Panc1 (cell line): ENCODE data around the gene WDR73. TPM values are rescaled to one million over a fixed set of nuclear protein-coding genes. Genes with fewer than 3 reads are reported as not detected.

Experiments
- ATAC-seq: fragments of 200-7000 bp; cut with Tn5 transposase; 2 replicates; pipeline ENCODE4 v1.9.1; 2020; ENCODE audit warnings: mild to moderate bottlenecking, moderate library complexity
- BruUV-seq: library from RNA; stranded (reverse); fragments of 400-500 nt; replicated peaks from 2 replicates; lab custom pipeline; 2021; lab: Mats Ljungman, UMichigan
- CTCF ChIA-PET: fragments of 300-600 bp; sonication (Branson Sonifier 250); formaldehyde crosslinking; loops from one replicate; lab custom pipeline; 2022; ENCODE audit warnings: antibody characterized with exemption; lab: Charles Lee
- POLR2A ChIA-PET: fragments of 300-600 bp; sonication (Branson Sonifier 250); formaldehyde crosslinking; loops from one replicate; lab custom pipeline; 2022; ENCODE audit warnings: antibody characterized with exemption; lab: Charles Lee
- DNase-seq: peaks from one replicate; pipeline ENCODE4 v3.0.0-alpha.2; 2010; ENCODE audit warnings: low read depth, low spot score
- H3K27ac ChIP-seq: 2 replicates; pipeline ENCODE4 v1.5.1; 2011; ENCODE audit warnings: mild to moderate bottlenecking, low read length, inconsistent platforms
- H3K27me3 ChIP-seq: fragments of 200-500 bp; sonication (Bioruptor generic); 2 replicates; pipeline ENCODE4 v1.6.0; 2014; ENCODE audit warnings: low read length, inconsistent platforms; ENCODE audit not compliant: control insufficient read depth, insufficient read depth
- H3K36me3 ChIP-seq: fragments of 200-500 bp; sonication (Bioruptor generic); 2 replicates; pipeline ENCODE4 v1.5.1; 2014; ENCODE audit warnings: inconsistent platforms, mild to moderate bottlenecking, low read length, moderate library complexity; ENCODE audit not compliant: control insufficient read depth, insufficient read depth
- H3K4me1 ChIP-seq: 2 replicates; pipeline ENCODE4 v1.5.1; 2011; ENCODE audit warnings: inconsistent platforms, mild to moderate bottlenecking, low read length, moderate library complexity; ENCODE audit not compliant: control insufficient read depth, insufficient read depth
- H3K4me3 ChIP-seq, 2 experiments: 2 replicates each; pipeline ENCODE4 v1.5.1; 2011 to 2012; ENCODE audit warnings: low read depth in 2 of 2, low read length in 2 of 2, mild to moderate bottlenecking in 2 of 2, inconsistent platforms in 1 of 2, moderate library complexity in 1 of 2
- H3K9me3 ChIP-seq: fragments of 200-500 bp; sonication (Bioruptor generic); 2 replicates; pipeline ENCODE4 v1.5.1; 2014; ENCODE audit warnings: low read depth, mild to moderate bottlenecking, inconsistent platforms, low read length, moderate library complexity; ENCODE audit not compliant: control insufficient read depth, insufficient read depth
- POLR2AphosphoS5 ChIP-seq: IDR thresholded peaks from 2 replicates; pipeline ENCODE4 v1.6.1; 2012; ENCODE audit warnings: mild to moderate bottlenecking, low read depth, low read length, moderate library complexity
- SIN3A ChIP-seq: IDR thresholded peaks from 2 replicates; pipeline ENCODE4 v1.6.1; 2012; ENCODE audit warnings: low read depth, mild to moderate bottlenecking, low read length, moderate library complexity, borderline replicate concordance; ENCODE audit not compliant: insufficient read depth
- TCF7L2 ChIP-seq: IDR thresholded peaks from 2 replicates; pipeline ENCODE4 v1.6.1; 2011; ENCODE audit warnings: mild to moderate bottlenecking, low read depth, low read length, inconsistent platforms
- in situ Hi-C: cut with HindIII; loops from 2 replicates; pipeline ENCODE4 v1.10.0; 2016; ENCODE audit warnings: low sequenced_read_pairs, low pct_unique_long_range_greater_than_20kb
- intact Hi-C: fragments of 100-400 bp; cut with micrococcal nuclease; formaldehyde crosslinking; loops from one replicate; pipeline ENCODE4 v1.10.0; 2022; ENCODE audit not compliant: unreplicated experiment
- total RNA-seq: library from RNA; stranded (reverse); gene quantifications from one replicate; pipeline ENCODE4 v1.2.1, GENCODE V29; 2021; ENCODE audit not compliant: unreplicated experiment
- TF ChIP-seq, protein P1 (sequence below), 2 experiments: IDR thresholded peaks; 2 replicates each; pipeline ENCODE4 v1.6.1; 2011 to 2012; ENCODE audit warnings: low read depth in 2 of 2, control low read depth in 1 of 2, low read length in 1 of 2, mild to moderate bottlenecking in 1 of 2, moderate library complexity in 1 of 2; ENCODE audit not compliant: insufficient read depth in 1 of 2
- TF ChIP-seq, protein P2 (sequence below): fragments of 450-650 bp; IDR thresholded peaks from 2 replicates; pipeline ENCODE4 v1.5.1; 2017; ENCODE audit warnings: mild to moderate bottlenecking

The WDR73 gene
- total RNA-seq, 1 experiment from 2014 or later = 39.0 TPM

DNA sequence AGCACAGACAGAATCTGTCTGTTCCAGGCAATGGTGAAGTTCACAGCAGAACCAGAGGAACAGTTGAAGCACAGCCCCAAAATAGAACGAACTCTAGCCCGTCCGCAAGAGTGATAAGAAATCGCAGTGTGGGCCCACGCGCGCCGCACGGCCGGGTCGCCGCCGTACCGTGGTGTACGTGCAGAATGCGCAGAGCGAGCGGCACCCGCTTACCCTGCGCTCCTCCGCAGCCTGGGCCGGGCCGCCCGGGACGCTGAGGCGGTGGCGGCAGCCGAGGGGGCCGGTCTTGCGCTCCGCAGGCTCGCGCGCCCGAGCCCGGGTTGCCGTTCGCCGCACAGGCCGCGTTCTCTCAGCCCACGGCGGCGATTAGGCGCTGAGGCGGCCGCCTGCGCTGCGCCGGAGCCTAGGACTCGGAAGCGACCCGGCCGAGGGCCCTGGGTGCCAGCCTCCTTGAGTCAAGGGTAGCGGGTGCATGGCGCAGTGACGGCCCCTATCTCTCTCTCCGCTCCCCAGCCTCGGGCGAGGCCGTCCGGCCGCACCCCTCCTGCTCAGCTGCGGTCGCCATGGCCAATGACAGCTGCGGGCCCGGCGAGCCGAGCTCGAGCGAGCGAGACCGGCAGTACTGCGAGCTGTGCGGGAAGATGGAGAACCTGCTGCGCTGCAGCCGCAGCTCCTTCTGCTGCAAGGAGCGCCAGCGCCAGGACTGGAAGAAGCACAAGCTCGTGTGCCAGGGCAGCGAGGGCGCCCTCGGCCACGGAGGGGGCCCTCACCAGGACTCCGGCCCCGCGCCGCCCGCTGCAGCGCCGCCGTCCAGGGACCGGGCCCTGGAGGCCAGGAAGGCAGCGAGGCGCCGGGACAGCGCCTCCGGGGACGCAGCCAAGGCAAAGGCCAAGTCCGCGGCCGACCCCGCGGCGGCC, 20.5 kb downstream of the WDR73 start:
- in situ Hi-C loops = no loop called here
- TF ChIP-seq POLR2AphosphoS5 (no peak), SIN3A (0 out of 2 replicates have a peak, but pooled peaks have one; percentile 20)
- peak overlapping the region; percentile 81 to 92 for H3K4me3 ChIP-seq
- peak; percentile 75 for ATAC-seq
- ChIA-PET CTCF (interaction anchor here (0.6 kb wide), 1 partner anchor 98 kb away, joined by 4 read pairs; no protein-coding TSS in a partner anchor), POLR2A (interaction anchor here (0.5 kb wide), 1 partner anchor 16 kb away, joined by 6 read pairs; no protein-coding TSS in a partner anchor)
- no peaks in the 10 kb centered on the region for H3K9me3 ChIP-seq
- peaks cover 4% of the 10 kb centered on the region for H3K36me3 ChIP-seq
- H3K27ac ChIP-seq = peak overlapping the region; percentile 68
- BruUV-seq = no TSS peak
- intact Hi-C loops = no loop called here
- peaks cover 17% of the 10 kb centered on the region for H3K4me1 ChIP-seq
- DNase-seq = no peak
- no peaks in the 10 kb centered on the region for H3K27me3 ChIP-seq

DNA sequence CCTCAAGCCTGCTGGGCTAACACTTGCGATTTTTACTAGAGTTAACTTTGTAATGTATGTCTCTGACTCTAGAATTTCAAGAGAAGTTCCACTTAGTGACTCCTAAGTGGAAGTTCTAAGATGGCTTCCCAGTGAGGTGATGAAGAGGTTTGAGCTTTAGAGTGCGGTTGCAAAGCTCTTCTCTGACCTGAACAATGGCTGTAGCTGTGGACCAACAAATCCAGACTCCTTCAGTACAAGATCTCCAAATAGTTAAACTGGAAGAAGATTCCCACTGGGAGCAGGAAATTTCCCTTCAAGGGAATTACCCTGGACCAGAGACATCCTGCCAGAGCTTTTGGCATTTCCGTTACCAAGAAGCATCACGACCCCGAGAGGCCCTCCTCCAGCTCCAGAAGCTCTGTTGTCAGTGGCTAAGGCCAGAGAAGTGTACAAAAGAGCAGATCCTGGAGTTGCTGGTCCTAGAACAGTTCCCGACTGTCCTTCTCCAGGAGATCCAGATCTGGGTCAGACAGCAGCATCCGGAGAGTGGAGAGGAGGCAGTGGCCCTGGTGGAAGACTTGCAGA, 22.3 kb downstream of the WDR73 start:
- H3K27me3 ChIP-seq = no peaks in the 10 kb centered on the region
- intact Hi-C loops = no loop called here
- DNase-seq (no peak), ATAC-seq (no peak)
- ChIA-PET POLR2A (interaction anchor here (0.7 kb wide), 2 partner anchors 27 to 1581 kb away, joined by 3 read pairs; no protein-coding TSS in a partner anchor), CTCF (interaction anchor here (0.5 to 1.7 kb wide), 4 partner anchors 32 to 61 kb away, joined by 4 to 9 read pairs (median 4); no protein-coding TSS in a partner anchor)
- in situ Hi-C loops = no loop called here
- TSS peak; percentile 76 for BruUV-seq
- H3K4me3 ChIP-seq = peak overlapping the region; percentile 81 to 92
- no peak for TF ChIP-seq TCF7L2
- TF ChIP-seq, protein P1, sequence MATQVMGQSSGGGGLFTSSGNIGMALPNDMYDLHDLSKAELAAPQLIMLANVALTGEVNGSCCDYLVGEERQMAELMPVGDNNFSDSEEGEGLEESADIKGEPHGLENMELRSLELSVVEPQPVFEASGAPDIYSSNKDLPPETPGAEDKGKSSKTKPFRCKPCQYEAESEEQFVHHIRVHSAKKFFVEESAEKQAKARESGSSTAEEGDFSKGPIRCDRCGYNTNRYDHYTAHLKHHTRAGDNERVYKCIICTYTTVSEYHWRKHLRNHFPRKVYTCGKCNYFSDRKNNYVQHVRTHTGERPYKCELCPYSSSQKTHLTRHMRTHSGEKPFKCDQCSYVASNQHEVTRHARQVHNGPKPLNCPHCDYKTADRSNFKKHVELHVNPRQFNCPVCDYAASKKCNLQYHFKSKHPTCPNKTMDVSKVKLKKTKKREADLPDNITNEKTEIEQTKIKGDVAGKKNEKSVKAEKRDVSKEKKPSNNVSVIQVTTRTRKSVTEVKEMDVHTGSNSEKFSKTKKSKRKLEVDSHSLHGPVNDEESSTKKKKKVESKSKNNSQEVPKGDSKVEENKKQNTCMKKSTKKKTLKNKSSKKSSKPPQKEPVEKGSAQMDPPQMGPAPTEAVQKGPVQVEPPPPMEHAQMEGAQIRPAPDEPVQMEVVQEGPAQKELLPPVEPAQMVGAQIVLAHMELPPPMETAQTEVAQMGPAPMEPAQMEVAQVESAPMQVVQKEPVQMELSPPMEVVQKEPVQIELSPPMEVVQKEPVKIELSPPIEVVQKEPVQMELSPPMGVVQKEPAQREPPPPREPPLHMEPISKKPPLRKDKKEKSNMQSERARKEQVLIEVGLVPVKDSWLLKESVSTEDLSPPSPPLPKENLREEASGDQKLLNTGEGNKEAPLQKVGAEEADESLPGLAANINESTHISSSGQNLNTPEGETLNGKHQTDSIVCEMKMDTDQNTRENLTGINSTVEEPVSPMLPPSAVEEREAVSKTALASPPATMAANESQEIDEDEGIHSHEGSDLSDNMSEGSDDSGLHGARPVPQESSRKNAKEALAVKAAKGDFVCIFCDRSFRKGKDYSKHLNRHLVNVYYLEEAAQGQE (IDR thresholded peaks at IDR 0.05; ENCODE audit: insufficient read depth in 1 of 2, low read depth in 2 of 2, low read length in 1 of 2) = no peak
- TF ChIP-seq SIN3A = no peak
- TF ChIP-seq, protein P2, sequence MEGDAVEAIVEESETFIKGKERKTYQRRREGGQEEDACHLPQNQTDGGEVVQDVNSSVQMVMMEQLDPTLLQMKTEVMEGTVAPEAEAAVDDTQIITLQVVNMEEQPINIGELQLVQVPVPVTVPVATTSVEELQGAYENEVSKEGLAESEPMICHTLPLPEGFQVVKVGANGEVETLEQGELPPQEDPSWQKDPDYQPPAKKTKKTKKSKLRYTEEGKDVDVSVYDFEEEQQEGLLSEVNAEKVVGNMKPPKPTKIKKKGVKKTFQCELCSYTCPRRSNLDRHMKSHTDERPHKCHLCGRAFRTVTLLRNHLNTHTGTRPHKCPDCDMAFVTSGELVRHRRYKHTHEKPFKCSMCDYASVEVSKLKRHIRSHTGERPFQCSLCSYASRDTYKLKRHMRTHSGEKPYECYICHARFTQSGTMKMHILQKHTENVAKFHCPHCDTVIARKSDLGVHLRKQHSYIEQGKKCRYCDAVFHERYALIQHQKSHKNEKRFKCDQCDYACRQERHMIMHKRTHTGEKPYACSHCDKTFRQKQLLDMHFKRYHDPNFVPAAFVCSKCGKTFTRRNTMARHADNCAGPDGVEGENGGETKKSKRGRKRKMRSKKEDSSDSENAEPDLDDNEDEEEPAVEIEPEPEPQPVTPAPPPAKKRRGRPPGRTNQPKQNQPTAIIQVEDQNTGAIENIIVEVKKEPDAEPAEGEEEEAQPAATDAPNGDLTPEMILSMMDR = no peak
- TF ChIP-seq POLR2AphosphoS5 = no peak
- H3K36me3 ChIP-seq = peaks cover 4% of the 10 kb centered on the region
- peak overlapping the region; percentile 98 for H3K27ac ChIP-seq
- H3K4me1 ChIP-seq = peaks cover 17% of the 10 kb centered on the region
- no peaks in the 10 kb centered on the region for H3K9me3 ChIP-seq
